Activated naive CD8-positive, alpha-beta T cell treated with anti-CD3 and anti-CD28 coated beads, Interleukin-2, amount 50 U/mL, for 16 hours (primary cell): Measurements from ENCODE around the gene SLC1A2.

Experiments used
- DNase-seq: peaks from one replicate; pipeline ENCODE4 v3.0.0-alpha.2; 2020; ENCODE audit warnings: low read depth, low spot score

SLC1A2 gene

GRCh38 chr11:35376613-35377012, 42.7 kb downstream of the SLC1A2 start:
- no peak for DNase-seq

DNA sequence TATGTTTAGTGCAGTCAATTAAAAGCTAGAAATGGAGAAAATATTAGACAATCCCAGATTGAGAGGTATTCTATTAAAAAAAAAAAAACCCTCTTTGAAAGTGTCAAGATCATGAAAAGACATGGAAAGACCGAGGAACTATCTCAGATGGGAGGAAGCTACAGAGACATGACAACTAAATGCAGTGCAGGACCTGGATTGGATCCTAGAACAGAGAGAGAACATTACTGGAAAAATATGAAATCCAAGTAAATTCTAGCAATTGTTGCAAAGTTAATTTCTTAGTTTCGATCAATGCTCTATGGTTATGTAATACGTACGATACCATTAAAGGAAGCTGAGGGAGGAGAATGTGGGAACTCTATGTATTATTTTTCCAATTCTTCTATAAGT, 43.2 kb downstream of the SLC1A2 start:
- DNase-seq, result no peak

DNA sequence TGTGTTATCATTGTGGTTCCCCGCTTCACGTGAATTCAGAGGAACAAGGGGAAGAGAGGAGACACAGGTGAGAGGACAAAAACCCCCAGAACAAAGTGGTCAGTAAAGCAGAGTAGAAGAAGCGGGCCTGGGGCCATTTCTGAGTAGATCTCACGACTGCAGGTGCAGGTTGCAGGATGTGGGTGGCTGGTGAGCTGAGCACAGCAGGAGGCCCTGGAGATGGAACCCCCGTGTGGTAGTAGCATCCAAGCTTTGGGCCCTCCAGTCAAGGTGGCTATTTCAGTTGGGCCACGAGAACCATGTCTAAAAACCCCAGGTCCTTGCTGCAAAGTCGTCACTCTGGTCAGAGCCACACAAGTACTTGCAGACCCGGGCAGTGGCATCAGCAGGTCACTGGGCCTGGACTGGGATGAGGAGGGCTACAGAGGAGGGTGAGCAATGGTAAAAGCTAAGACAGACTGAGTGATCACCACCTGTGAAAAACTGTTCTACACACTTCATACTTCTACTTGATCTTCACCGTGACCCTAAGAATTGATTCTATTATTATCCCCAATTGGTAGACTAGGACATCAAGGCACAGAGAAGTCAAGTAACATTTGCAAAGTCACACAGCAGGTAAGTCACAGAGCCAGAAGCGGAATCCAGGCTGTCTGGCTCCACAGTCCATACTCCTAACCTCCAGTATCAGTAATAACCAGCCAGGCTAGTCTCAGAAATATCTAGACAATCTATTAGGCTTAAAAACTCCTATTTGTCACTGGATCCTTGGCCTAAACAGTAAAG, 43.8 kb downstream of the SLC1A2 start:
- no peak for DNase-seq

DNA sequence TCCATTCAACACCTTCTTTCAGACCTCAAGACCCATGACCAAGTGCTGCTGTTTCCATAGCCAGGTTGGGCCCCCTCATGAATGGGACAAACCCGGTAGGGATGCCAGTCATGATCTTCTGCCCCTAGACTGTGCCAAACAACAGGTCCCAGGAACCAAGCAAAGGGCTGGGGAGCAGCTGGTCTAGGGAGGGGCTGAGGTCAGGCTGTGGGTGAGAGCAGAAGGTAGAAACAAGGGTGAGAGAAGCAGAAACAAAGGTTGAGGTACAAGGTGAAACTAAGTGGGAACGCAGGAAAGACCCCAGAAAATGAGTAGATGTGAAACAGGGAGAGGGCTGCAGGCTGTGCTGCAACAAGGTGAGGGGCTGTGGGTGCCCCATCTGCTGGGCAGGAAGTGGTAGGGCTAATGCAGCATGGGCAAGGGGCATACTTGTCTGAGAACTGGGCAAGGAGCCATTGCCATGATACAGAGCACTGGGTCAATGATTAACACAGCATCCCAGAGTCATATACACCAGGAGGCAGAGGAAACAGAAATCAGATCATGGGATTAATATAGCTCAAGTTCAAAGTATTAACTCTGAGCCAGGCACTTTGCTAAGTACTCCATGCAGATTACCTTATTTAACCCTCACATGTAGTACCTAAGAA, 45.9 kb downstream of the SLC1A2 start:
- DNase-seq, result no peak

DNA sequence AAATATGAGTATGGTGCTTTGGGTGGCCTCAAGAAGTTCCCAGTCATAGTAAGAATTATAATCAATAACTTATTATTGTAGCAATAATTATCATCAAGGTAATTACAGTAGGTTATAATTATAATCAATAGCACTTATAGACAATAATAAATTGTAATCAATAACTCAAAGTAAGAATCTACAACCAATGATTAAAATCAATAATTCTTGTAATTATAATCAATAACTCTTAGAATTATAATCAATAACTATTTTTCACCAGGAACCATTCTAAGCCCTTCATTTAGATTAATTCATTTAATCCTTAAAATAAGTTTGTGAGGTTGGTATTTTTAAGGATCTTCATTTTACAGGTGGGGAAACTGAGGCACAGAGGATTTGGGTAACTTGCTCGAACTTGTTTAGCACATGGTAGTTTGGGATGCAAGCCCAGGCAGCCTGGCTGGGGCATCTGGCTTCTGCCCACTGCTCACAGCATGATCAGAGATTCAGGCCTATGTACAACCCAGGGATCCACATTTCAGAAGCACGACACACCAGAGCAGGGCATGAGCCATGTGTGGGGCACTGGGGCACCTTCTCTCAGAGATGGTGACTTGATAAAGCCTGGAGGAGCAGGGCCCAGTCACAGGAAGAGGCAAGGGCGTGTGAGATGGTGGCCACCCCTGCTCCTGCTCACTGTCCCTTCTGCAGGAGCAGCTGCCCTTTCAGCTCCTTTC, 46.6 kb downstream of the SLC1A2 start:
- no peak for DNase-seq

DNA sequence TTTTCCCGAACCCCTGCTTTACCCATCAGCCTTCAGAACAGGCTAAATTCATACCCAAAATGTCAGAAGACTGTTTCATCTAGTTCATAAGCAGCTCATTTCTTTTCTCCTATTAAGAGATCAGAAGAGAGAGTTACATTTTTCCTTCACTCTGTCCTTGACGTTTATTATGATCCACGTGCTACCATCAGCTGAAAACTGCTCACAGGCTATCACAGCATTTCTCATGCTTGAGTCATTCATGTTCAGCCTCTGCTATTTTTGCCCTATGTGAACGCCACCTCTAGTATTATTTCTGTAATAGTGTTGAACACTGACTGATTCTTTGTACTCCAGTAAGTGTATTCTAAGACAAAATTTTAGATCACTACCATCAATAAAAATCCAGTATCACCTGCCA, 51.9 kb downstream of the SLC1A2 start:
- no peak for DNase-seq

DNA sequence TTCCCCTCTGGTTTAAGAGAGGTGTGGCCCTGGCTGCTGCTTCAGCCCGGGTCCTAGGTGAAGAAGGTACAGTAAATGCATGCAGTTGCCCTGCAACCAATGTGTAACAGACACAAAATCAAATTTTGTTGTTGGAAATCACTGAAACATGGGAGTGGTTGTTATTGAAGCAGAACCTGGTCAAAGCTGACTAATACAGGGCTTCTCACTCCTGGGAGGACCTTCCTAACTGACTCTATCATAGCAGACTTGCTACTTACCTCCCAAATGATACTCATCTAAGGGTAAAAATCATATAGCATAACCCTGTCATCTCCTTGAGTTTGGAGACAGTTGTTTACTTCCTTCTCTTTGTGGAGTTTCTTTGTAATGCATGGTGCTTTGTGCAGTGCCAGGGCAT, 52.6 kb downstream of the SLC1A2 start:
- no peak for DNase-seq

GRCh38 chr11:35365961-35366360, 53.4 kb downstream of the SLC1A2 start:
- DNase-seq, result no peak

DNA sequence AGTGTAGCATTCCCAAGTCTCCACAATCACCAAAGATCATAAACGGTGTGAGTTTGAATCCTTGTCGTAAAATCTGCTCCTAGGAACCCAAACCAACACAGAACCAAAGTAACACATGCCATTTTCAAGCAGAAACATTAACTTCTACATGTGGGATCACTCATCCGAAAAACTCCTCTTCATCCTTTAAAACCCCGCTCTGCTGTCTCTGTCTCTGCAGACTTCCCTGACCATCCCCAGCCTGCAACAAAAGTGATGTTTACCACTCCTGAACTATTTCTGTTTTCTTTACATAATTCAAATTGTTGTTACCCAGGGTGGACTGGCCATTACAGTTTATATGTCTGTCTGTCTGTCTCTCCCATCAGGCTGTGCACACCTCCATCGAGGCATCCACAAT, 54.0 kb downstream of the SLC1A2 start:
- DNase-seq, result no peak

DNA sequence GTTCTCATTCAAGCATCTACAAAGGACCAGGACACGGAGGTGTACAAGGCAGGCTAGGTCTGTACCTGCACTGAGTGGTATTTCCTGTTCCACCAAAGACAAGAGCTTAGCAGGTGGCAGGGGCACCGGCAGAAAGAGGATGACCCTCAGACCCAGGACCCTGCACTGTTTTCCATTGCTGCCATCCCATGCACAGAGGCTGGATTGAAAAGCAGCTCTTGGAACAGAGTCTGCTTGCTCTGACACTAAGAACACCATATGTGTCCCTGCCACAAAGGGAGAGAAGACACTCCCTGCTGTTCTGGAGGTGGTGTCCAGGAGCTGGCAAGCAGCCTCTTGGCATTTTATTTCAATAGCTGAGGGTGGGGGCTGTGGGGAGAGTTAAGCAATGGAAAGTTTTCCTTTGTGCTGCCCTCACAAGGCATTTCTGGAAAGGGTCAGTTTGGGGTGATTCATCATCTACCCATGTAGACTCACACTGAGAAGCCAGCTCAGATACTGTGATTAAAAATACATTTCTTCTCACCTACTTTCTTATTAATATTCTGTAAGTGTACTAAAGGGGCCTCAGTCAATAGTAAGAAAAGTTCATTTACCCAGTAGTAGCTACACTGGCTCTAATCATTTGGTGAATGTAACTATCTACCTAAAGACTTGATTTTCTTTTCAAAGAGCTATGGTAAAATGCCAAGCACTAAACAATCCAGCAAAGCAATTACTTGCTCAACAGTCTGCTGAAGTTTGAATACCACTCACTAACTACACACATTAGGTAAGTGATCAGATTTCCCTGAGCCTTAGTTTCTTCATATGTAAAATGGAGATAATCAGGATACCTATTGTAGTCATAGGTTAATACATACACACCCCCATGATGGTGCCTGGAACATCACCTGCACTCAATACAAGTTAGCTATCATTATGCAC, 55.2 kb downstream of the SLC1A2 start:
- no peak for DNase-seq

DNA sequence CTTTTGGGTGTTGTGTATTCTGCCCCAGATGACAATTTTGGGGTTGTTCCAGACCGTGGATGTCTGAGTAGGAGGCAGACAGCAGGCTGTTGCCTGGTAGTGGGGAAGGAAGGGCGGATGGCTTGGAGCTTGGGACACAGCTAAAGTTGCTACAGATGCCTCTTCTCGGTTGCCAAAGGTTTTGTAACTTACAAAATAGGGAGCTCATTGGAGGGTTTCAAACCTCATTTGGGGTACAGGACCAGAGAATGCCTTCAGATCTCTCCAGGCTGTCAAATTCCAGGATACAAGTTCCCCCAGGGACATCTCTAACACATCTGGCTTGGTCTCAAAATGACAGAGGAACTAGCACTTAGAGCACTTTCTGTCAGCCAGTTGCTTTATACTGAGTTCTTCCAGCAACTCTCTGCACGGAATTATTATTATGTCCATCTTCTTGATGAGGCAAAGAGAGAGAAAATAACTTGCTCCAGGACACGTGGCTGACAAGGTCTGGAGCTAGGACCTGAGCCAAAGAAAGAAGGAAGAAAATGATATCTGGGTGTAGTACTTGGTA, 56.0 kb downstream of the SLC1A2 start:
- no peak for DNase-seq

- DNase-seq, result no peak
Observed at GRCh38 chr11:35362521-35362980, 56.8 kb downstream of the SLC1A2 start.

DNA sequence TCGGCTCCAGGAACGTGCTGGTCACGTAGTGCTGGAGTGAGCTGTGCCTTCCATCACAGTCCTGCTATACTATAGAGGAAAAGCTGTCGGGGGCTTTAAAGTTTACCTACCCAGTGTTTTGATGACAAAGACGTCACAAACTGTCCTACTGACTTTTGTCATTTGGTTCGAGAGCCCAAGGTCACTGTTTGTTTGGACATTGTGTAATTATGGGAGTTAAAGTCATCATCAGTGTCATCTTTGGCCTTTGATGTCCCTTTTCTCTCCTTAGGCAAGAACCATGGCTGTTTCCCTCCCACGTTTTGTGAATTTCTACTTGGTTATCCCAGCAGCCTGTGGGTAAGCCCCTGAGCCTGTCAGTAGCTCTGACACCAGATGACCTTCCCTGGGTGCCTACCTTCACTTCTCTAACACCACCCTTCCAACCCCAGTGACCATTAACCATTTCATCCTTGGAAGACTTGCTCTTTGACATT, 59.3 kb downstream of the SLC1A2 start:
- DNase-seq, result no peak

DNA sequence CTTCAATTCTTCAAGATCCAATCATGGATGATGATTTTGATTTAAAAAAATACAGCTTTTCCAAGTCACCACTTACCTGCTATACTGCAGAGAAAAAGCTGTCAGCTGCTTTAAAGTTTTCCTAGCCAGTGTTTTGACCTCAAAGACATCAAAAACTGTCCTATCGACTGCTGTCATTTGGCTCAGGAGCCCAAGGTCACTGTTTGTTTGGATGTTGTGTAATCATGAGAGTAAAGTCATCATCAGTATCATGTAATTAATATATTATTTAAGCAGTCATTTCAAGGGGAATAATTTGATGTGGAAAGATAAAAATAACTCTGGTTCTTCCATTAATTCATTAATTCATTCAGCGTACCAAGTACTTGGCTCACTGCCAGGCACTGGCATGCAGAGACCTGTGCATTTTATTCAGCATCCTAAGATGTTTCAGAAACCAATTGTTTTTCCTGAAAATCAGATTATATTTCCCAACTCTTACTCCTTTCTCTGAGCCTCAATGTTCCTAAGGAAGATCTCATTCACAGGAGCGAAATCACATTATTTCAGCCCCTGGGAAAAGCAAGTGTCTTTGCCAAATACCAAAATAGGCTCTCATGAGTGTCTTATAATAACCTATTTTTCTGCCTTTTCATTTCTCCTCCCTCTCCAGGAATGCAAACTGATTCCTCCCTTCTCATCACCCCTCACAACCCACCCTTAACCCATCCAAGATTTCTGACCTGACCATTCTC, 59.9 kb downstream of the SLC1A2 start:
- no peak for DNase-seq

DNA sequence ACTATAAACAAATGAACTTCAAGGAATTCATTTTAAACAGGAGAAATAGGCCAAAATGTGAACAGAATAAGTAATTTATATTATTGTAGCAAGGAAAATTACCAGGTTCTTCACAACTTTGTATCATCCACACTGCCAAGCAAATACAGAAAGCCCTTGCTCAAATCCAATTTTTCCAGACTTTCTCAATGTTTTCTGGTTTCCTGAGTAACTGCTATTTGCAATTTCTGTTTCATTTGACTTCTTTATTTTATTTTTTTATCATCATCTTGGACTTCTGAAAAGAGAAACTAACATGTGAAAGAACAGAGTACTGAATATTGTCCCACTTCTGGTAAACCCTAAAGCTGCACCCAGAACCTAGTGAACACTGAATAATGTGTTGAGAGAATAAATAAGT, 61.0 kb downstream of the SLC1A2 start:
- DNase-seq, result no peak

DNA sequence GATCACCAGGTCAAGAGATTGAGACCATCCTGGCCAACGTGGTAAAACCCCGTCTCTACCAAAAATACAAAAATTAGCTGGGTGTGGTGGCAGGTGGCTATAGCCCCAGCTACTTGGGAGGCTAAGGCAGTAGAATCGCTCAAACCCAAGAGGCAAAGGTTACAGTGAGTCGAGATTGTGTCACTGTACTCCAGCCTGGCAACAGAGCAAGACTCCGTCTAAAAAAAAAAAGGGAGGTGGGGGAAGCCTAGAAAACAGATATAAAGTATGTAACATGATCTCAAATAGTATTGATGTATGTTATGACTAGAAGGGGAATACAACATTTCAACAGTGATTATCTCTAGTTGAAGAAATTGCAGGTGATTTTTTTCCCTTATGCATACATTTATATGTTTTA, 61.4 kb downstream of the SLC1A2 start:
- no peak for DNase-seq

DNA sequence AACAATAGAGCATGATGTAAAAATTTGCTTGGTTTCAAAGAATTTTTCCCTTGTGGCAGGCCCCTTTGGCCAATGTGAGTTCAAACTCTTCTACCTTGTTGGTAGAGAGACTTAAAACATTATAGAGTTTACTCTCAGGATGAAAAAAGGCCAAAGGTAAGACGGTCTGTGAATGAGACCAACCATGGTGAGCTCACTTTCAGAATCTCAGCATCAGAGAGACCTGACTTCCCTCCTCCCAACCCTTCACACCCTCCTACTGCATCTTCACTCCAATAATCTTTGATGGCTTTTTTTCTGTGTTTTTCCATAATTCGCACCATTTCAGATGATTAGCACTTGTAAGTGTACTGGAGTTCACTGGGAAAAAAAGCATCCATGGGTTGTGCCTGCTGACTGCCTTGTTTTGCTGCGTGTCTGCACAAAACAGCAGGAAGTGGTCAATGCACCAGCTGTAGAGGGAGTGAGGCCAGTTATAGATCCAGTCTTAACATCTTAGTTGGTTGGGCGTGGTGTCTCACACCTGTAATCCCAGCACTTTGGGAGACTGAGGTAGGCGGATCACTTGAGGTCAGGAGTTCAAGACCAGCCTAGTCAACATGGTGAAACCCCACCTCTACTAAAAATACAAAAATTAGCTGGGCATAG, 64.1 kb downstream of the SLC1A2 start:
- DNase-seq, result no peak

DNA sequence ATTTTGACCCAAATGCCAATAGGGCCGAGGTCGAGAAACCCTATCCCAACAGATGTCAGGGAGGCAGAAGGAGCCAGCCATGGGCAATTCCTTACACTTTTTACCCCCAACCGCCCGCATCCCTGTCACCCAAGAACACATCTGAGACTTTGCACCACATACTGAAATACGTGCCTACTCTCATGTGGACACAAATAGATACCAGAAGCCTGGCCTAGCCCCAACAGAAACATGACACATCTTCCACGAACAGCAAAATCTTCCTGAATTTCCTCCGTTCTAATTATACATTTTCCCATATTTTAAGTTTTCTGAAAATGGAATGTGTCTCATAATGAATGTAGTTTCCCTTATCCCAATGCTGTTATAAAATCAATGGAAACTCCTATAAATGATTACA, 64.7 kb downstream of the SLC1A2 start:
- no peak for DNase-seq

GRCh38 chr11:35352077-35352888, 67.1 kb downstream of the SLC1A2 start:
- DNase-seq, result no peak
